Kidney epithelial cell (primary cell): Measurements from ENCODE around the gene SFTA2. TPM values are rescaled to one million over a fixed set of nuclear protein-coding genes. Genes with fewer than 3 reads are reported as not detected.
"Not testable (repeated sequence)": the region's sequence is repeated elsewhere in the genome, so short reads cannot be mapped to it uniquely, and the experiment has no call there.

ENCODE experiments used
- DNase-seq: peaks from one replicate; pipeline ENCODE4 v3.0.0-alpha.2; 2010; ENCODE audit warnings: low read depth
- H3K27me3 ChIP-seq: 2 replicates; pipeline ENCODE4 v1.6.0; 2011; ENCODE audit warnings: low read length; ENCODE audit not compliant: control insufficient read depth, insufficient read depth
- H3K36me3 ChIP-seq: 2 replicates; pipeline ENCODE4 v1.5.1; 2011; ENCODE audit warnings: low read length; ENCODE audit not compliant: control insufficient read depth, insufficient read depth
- H3K4me3 ChIP-seq: 2 replicates; pipeline ENCODE4 v1.5.1; 2011; ENCODE audit warnings: low read depth, mild to moderate bottlenecking, control low read depth, low read length
- total RNA-seq: library from RNA; depleted of rRNA; stranded (reverse); fragments of >200 nt; gene quantifications from 2 replicates; pipeline ENCODE4 v1.2.3, GENCODE V29; 2015
- TF ChIP-seq, protein P1 (sequence below): IDR thresholded peaks from 2 replicates; pipeline ENCODE4 v1.5.1; 2011; ENCODE audit warnings: mild to moderate bottlenecking, moderate library complexity, low read length, control low read depth, inconsistent platforms; ENCODE audit not compliant: insufficient read depth, poor library complexity, severe bottlenecking

The SFTA2 gene
- total RNA-seq, 1 donor from 2014 or later: 1.0 TPM

DNA sequence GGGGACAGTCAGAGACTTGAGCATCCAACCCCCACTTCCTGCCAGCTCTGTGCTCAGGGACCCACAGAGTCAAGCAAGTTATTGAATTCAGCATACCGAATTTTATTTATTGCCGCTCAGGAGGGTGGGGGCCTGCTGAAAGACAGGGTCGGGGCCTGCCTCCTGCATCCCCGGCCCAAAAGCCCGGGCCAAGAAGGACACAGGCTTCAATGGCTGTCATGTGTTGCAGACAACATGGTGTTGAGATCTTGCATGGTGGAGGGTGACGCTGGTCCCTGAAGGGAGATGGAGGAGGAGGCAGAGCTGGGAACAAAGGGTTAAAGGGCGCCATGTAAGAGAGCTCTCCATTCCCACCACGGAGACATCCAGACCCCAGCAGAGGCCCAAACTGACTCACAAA, 698 bp downstream of the SFTA2 start:
- TF ChIP-seq, protein P1, sequence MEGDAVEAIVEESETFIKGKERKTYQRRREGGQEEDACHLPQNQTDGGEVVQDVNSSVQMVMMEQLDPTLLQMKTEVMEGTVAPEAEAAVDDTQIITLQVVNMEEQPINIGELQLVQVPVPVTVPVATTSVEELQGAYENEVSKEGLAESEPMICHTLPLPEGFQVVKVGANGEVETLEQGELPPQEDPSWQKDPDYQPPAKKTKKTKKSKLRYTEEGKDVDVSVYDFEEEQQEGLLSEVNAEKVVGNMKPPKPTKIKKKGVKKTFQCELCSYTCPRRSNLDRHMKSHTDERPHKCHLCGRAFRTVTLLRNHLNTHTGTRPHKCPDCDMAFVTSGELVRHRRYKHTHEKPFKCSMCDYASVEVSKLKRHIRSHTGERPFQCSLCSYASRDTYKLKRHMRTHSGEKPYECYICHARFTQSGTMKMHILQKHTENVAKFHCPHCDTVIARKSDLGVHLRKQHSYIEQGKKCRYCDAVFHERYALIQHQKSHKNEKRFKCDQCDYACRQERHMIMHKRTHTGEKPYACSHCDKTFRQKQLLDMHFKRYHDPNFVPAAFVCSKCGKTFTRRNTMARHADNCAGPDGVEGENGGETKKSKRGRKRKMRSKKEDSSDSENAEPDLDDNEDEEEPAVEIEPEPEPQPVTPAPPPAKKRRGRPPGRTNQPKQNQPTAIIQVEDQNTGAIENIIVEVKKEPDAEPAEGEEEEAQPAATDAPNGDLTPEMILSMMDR: no peak
- Histone ChIP-seq H3K36me3 (no peaks in the 10 kb centered on the region), H3K4me3 (no peak overlapping the region), H3K27me3 (no peaks in the 10 kb centered on the region)
- DNase-seq: no peak

DNA sequence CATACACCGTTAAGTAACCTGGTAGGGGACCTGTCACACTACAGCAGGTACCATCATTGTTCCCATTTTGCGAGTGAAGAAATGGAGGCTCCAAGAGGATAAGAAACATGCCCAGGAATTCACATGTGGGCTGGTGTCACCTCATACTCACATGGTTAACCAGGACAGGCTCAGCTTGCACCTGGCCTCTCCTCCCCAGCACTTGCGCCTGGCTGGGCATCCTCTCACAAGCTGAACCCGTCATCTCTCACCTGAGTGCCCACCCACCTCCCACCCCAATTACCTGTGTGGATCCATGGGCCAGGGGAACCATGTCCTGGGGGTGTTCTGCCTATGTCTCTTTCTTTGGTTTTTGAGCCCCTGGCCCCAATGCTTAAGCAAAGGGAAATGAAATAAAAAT, 1.5 kb downstream of the SFTA2 start:
- TF ChIP-seq, protein P1: no peak
- H3K4me3 ChIP-seq: no peak overlapping the region
- H3K36me3 ChIP-seq: no peaks in the 10 kb centered on the region
- no peak for DNase-seq
- H3K27me3 ChIP-seq: no peaks in the 10 kb centered on the region

DNA sequence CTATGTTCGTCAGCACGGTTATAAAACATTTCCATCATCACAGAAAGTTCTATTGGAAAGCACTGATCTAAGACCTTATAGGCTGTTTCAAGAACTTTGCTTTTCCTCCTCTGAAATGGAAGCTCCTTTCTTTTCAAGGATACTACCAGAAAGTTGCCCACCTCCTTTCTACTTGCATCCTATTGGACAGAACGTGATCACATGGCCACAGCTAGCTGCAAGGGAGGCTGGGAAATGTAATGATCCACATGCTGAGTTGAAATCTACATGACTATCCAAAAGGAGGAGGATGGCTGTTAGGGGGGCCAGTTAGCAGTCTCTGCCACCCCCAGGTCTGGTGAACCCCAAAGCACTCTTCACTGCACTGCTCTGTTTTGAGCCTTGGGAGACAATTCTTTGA, 3.3 kb downstream of the SFTA2 start:
- no peaks in the 10 kb centered on the region for H3K36me3 ChIP-seq
- TF ChIP-seq, protein P1: no peak

DNA sequence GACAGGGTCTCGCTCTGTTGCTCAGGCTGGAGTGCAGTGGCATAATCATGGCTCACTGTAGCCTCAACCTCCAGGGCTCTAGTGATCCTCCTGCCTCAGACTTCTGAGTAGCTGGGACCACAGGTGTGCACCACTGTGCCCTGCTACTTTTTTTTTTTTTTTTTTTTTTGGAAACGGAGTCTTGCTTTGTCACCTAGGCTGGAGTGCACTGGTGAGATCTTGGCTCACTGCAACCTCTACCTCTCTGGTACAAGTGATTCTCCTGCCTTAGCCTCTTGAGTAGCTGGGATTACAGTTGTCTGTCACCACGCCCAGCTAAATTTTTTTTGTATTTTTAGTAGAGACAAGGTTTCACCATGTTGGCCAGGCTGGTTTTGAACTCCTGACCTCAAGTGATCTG, 4.9 kb downstream of the SFTA2 start:
- not testable (repeated sequence) for H3K27me3 ChIP-seq, DNase-seq, H3K4me3 ChIP-seq, H3K36me3 ChIP-seq

More for the DNA sequence above, 3.3 kb downstream of the SFTA2 start:
- no peak for DNase-seq
- Histone ChIP-seq H3K27me3 (no peaks in the 10 kb centered on the region), H3K4me3 (no peak overlapping the region)

DNA sequence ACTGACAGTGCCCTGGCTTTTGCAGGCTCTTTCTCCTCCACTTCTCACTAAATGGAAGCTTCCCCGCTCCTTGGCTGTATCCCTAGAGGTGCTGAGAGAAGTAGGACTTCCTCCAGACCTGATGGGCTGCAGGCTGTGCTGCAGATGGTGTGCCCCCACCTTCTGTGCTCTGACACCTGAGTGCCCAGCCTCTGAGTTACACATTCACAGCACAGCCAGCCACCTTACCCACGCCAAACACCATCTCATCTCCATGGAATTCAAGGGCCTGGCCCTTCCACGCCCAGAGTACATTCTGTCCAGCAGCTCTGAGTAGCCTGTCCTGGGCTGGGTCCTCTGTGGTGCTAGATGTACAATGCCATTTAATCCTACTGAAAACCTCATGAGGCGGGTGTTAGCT, 5.3 kb downstream of the SFTA2 start:
- no peaks in the 10 kb centered on the region for H3K36me3 ChIP-seq
- H3K4me3 ChIP-seq: no peak overlapping the region
- TF ChIP-seq, protein P1: no peak
- H3K27me3 ChIP-seq: no peaks in the 10 kb centered on the region
- peak; percentile 78 for DNase-seq

DNA sequence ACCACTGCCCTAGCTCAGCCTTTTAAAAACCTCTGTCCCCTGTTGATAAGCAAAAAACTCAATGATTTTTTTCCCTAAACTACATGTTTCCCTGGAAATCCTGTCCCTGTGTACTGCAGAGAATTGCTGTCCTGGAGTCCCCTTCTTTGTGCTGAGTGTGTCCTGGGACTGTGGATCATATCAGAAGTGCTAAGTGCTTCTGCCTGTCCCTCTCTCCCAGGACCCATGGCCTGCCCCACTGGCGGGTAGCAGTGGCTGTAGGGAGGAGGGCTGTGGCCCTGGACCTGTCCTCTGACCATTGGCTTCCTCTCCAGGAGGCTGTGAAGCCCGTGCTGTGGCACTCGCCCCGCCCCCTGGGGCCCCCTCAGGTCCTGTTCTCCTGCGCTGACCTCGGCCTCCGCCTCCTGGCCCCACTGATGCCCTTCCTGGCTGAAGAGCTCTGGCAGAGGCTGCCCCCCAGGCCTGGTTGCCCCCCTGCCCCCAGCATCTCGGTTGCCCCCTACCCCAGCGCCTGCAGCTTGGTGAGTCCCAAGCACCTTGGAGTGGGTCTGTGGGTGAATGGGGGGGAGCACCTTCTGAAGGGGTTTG, 7.8 kb downstream of the SFTA2 start:
- not testable (repeated sequence) for DNase-seq, H3K4me3 ChIP-seq, H3K27me3 ChIP-seq, H3K36me3 ChIP-seq

DNA sequence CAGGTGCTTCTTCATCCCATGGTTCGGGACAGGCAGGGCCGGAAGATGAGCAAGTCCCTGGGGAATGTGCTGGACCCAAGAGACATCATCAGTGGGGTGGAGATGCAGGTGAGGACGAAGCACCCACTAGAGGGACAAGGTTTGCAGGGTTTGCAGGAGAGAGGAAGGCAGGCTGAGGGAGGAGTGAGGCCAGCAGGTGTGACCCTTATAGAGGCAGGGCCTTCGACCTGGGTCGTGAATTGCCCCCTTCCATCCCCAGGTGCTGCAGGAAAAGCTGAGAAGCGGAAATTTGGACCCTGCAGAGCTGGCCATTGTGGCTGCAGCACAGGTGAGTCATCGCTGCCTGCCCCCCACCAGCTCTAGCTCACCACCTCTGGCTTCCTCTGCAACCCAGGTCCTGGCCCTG, 9.5 kb downstream of the SFTA2 start:
- TF ChIP-seq, protein P1: peak; percentile 6
- no peak for DNase-seq
- Histone ChIP-seq H3K36me3 (peaks cover 2% of the 10 kb centered on the region), H3K4me3 (no peak overlapping the region), H3K27me3 (no peaks in the 10 kb centered on the region)
